HepG2 (cell line): ENCODE results near the gene KXD1. TPM values are rescaled to one million over a fixed set of nuclear protein-coding genes. Genes with fewer than 3 reads are reported as not detected.

Experiments
- ATF4 ChIP-seq, 2 experiments: fragments of 450-650 bp in 1 of 2; sonication (generic) in 1 of 2; formaldehyde crosslinking; IDR thresholded peaks; 2 replicates each; pipeline versions ENCODE4 v1.5.0 to v1.8.0; 2020 to 2022; ENCODE audit warnings: mild to moderate bottlenecking in 1 of 2, missing genetic modification reagents in 1 of 2
- HNRNPK ChIP-seq: fragments of 200-400 bp; formaldehyde crosslinking; IDR thresholded peaks from 2 replicates; pipeline ENCODE4 v1.6.1; 2018; ENCODE audit warnings: low read length, low read depth, moderate library complexity, mild to moderate bottlenecking; ENCODE audit not compliant: poor library complexity, severe bottlenecking
- HNRNPL ChIP-seq: fragments of 200-400 bp; formaldehyde crosslinking; IDR thresholded peaks from 2 replicates; pipeline ENCODE4 v1.6.1; 2017; ENCODE audit warnings: mild to moderate bottlenecking, low read depth, low read length
- NCOR1 ChIP-seq: fragments of 200-600 bp; sonication (generic); IDR thresholded peaks from 2 replicates; pipeline ENCODE4 v1.7.0; 2017; ENCODE audit warnings: antibody characterized with exemption, low read length, borderline replicate concordance
- SIN3A ChIP-seq: IDR thresholded peaks from 2 replicates; pipeline ENCODE4 v1.6.1; 2011; ENCODE audit warnings: low read depth, mild to moderate bottlenecking, control low read depth, low read length, borderline replicate concordance
- SIX4 ChIP-seq: sonication (generic); formaldehyde crosslinking; IDR thresholded peaks from 2 replicates; pipeline ENCODE4 v1.4.0; 2020; ENCODE audit warnings: missing genetic modification reagents
- SOX6 ChIP-seq, 2 experiments: fragments of 450-650 bp in 1 of 2; sonication (generic) in 1 of 2; formaldehyde crosslinking in 1 of 2; IDR thresholded peaks; 2 replicates each; pipeline versions ENCODE4 v1.4.0 to v1.6.1; 2017 to 2020; ENCODE audit warnings: antibody characterized with exemption in 1 of 2, mild to moderate bottlenecking in 1 of 2, missing genetic modification reagents in 1 of 2
- SP4 ChIP-seq: sonication (generic); formaldehyde crosslinking; IDR thresholded peaks from 2 replicates; pipeline ENCODE4 v1.8.1; 2023; ENCODE audit warnings: mild to moderate bottlenecking, missing genetic modification reagents
- XRCC5 ChIP-seq: fragments of 200-400 bp; formaldehyde crosslinking; optimal IDR thresholded peaks from 2 replicates; pipeline ENCODE3; 2017; ENCODE audit warnings: mild to moderate bottlenecking, low read length
- ZBTB20 ChIP-seq: sonication (generic); formaldehyde crosslinking; IDR thresholded peaks from 2 replicates; pipeline ENCODE4 v1.8.1; 2023; ENCODE audit warnings: missing genetic modification reagents, low read depth, mild to moderate bottlenecking, borderline replicate concordance
- ZNF446 ChIP-seq: sonication (generic); formaldehyde crosslinking; IDR thresholded peaks from 2 replicates; pipeline ENCODE4 v1.5.0; 2020; ENCODE audit warnings: mild to moderate bottlenecking, missing genetic modification reagents
- ZNF510 ChIP-seq: sonication (generic); formaldehyde crosslinking; IDR thresholded peaks from 2 replicates; pipeline ENCODE4 v1.4.0; 2020; ENCODE audit warnings: low read depth, mild to moderate bottlenecking, missing genetic modification reagents
- ZNF616 ChIP-seq: sonication (generic); formaldehyde crosslinking; IDR thresholded peaks from 2 replicates; pipeline ENCODE4 v1.5.0; 2020; ENCODE audit warnings: low read depth, mild to moderate bottlenecking, missing genetic modification reagents
- ZNF629 ChIP-seq: sonication (generic); formaldehyde crosslinking; conservative IDR thresholded peaks from 2 replicates; pipeline ENCODE4 v1.5.0; 2020; ENCODE audit warnings: missing genetic modification reagents
- ZNF646 ChIP-seq: sonication (generic); formaldehyde crosslinking; IDR thresholded peaks from 2 replicates; pipeline ENCODE4 v1.9.0; 2021; ENCODE audit warnings: mild to moderate bottlenecking, missing genetic modification reagents
- polyA plus RNA-seq, 8 experiments: library from polyadenylated mRNA; depleted of rRNA in 3 of 8; stranded (reverse) in 7 of 8; unstranded in 1 of 8; fragments of >200 nt; fragmentation: Illumina TruSeq in 4 of 8; extraction: Trizol in 4 of 8; gene quantifications; 2 replicates each; pipeline versions ENCODE4 v1.2.1 to v1.2.3, GENCODE V29; 2011 to 2016; ENCODE audit warnings: low read depth in 4 of 8, missing spikeins in 1 of 8, mixed read lengths in 1 of 8; ENCODE audit not compliant: insufficient read depth in 1 of 8
- total RNA-seq, 5 experiments: library from RNA; depleted of rRNA; stranded (reverse); fragments of >200 nt; fragmentation: Illumina TruSeq; extraction: Trizol; gene quantifications; 2 replicates each; pipeline ENCODE4 v1.2.3, GENCODE V29; 2016; ENCODE audit warnings: low read depth in 1 of 5
- TF ChIP-seq, protein P1 (sequence below): sonication (generic); formaldehyde crosslinking; IDR thresholded peaks from 2 replicates; pipeline ENCODE4 v1.8.1; 2022; ENCODE audit warnings: low read depth, mild to moderate bottlenecking, missing genetic modification reagents

Gene KXD1
- total and polyA plus RNA-seq, 2 of the 13 experiments (the other 11 are each of a cell fraction or from before 2014, with no cell fraction given) = 44.6 to 143 TPM

GRCh38 chr19:18610556-18611326 is 53.1 kb downstream of the KXD1 start (continued):
- 0 out of 2 replicates have a peak, but pooled peaks have one; percentile 52 for TF ChIP-seq ZNF646 (CRISPR knock-in tag)
- TF ChIP-seq SIX4 (CRISPR knock-in tag) = peak; percentile 98
- 0 out of 4 replicates have a peak, but pooled peaks of 1 of the 2 experiments have one; percentile 54 for TF ChIP-seq ATF4 (CRISPR knock-in tag; IDR thresholded peaks at IDR 0.05)
- 0 out of 2 replicates have a peak, but pooled peaks have one; percentile 19 for TF ChIP-seq ZNF616 (CRISPR knock-in tag)
- TF ChIP-seq, protein P1, sequence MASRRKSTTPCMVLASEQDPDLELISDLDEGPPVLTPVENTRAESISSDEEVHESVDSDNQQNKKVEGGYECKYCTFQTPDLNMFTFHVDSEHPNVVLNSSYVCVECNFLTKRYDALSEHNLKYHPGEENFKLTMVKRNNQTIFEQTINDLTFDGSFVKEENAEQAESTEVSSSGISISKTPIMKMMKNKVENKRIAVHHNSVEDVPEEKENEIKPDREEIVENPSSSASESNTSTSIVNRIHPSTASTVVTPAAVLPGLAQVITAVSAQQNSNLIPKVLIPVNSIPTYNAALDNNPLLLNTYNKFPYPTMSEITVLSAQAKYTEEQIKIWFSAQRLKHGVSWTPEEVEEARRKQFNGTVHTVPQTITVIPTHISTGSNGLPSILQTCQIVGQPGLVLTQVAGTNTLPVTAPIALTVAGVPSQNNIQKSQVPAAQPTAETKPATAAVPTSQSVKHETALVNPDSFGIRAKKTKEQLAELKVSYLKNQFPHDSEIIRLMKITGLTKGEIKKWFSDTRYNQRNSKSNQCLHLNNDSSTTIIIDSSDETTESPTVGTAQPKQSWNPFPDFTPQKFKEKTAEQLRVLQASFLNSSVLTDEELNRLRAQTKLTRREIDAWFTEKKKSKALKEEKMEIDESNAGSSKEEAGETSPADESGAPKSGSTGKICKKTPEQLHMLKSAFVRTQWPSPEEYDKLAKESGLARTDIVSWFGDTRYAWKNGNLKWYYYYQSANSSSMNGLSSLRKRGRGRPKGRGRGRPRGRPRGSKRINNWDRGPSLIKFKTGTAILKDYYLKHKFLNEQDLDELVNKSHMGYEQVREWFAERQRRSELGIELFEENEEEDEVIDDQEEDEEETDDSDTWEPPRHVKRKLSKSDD (CRISPR knock-in tag) = 0 out of 2 replicates have a peak, but pooled peaks have one; percentile 42
- peak; percentile 36; the same call in 1 of the 2 replicates for TF ChIP-seq SIN3A
- TF ChIP-seq SP4 = peak; percentile 59; the same call in 1 of the 2 replicates
- peak; percentile 72 for TF ChIP-seq HNRNPK
- TF ChIP-seq ZBTB20 = peak; percentile 46; the same call in 1 of the 2 replicates
- peak; percentile 74; the same call in 1 of the 2 replicates for TF ChIP-seq ZNF446 (CRISPR knock-in tag)
- no peak for TF ChIP-seq ZNF510
- peak; percentile 11 for TF ChIP-seq XRCC5
- TF ChIP-seq SOX6 (IDR thresholded peaks at IDR 0.05) = no peak
- peak; percentile 72 for TF ChIP-seq SOX6 (CRISPR knock-in tag; IDR thresholded peaks at IDR 0.05)
- TF ChIP-seq HNRNPL = peak; percentile 87
- TF ChIP-seq ZNF629 (CRISPR knock-in tag) = peak; percentile 42; the same call in 1 of the 2 replicates
- peak; percentile 79; the same call in 1 of the 2 replicates for TF ChIP-seq NCOR1
